ENCODE measurements around the gene NEDD9. TPM values are rescaled to one million over a fixed set of nuclear protein-coding genes. Genes with fewer than 3 reads are reported as not detected.
A peak's percentile ranks its signal among the peaks of the same experiment; 100 is the strongest.

The NEDD9 gene
- total and polyA plus RNA-seq, 10 of the 15 experiments (the other 5 are each of a cell fraction or from before 2014, with no cell fraction given), result 4.9 to 92.6 (median 14.6) TPM

- TF ChIP-seq KLF5 (IDR thresholded peaks at IDR 0.05; ENCODE audit: partially characterized antibody), result no peak
- no peak for TF ChIP-seq JUNB (IDR thresholded peaks at IDR 0.05)
- no peak for TF ChIP-seq YBX1 (IDR thresholded peaks at IDR 0.05)
- no peak for TF ChIP-seq ZZZ3 (IDR thresholded peaks at IDR 0.05; ENCODE audit: control insufficient read depth, insufficient read length, low read depth)
- TF ChIP-seq NFYA (IDR thresholded peaks at IDR 0.05; ENCODE audit: borderline replicate concordance, low read depth, low read length), result no peak
- no peak for TF ChIP-seq ZBTB4 (CRISPR knock-in tag; IDR thresholded peaks at IDR 0.05)
These were observed 2.6 kb upstream of the NEDD9 start (continued) for GRCh38 chr6:11235062-11235461.

GRCh38 chr6:11233673-11234573 is 1.5 kb upstream of the NEDD9 start:
- ChIA-PET RAD21 (ENCODE audit: unreplicated experiment) (interaction anchor here (1.3 to 4.4 kb wide), 8 partner anchors 18 to 262 kb away, joined by 6 to 62 read pairs (median 7); no protein-coding TSS in a partner anchor), POLR2A (interaction anchor here (0.6 to 8.0 kb wide), 12 partner anchors 8 to 172 kb away, joined by 3 to 67 read pairs (median 4); no protein-coding TSS in a partner anchor), CTCF (interaction anchor here (0.7 to 1.8 kb wide), 6 partner anchors 18 to 261 kb away, joined by 3 to 5 read pairs (median 4); no protein-coding TSS in a partner anchor), SMC1A (ENCODE audit: uncharacterized antibody, unreplicated experiment) (interaction anchor here (0.8 to 9.0 kb wide), 11 partner anchors 10 to 262 kb away, joined by 3 to 99 read pairs (median 7); no protein-coding TSS in a partner anchor)
- intact Hi-C loops (cut with micrococcal nuclease; ENCODE audit: unreplicated experiment), result loop anchor here (2.0 to 5.0 kb wide), 3 partner anchors 43 to 263 kb away; no protein-coding TSS in a partner anchor
- H3K27me3 ChIP-seq (replicated peaks in 1 of 2; ENCODE audit: control insufficient read depth in 2 of 2, insufficient read depth in 2 of 2, low read length in 1 of 2), result no peaks in the 10 kb centered on the region
- peak overlapping the region; percentile 71 for H3K4me3 ChIP-seq
- 0 out of 2 replicates have a peak overlapping the region, but pooled peaks have one; percentile 59 for H3K9ac ChIP-seq (ENCODE audit: control insufficient read depth, insufficient read depth, low read length)
- 0 out of 2 replicates have a peak, but pooled peaks have one; percentile 16 for TF ChIP-seq MLLT1 (IDR thresholded peaks at IDR 0.05)
- no peak for TF ChIP-seq CBX3 (IDR thresholded peaks at IDR 0.05; ENCODE audit: borderline replicate concordance, low read depth)
- no peak for TF ChIP-seq SREBF1 (IDR thresholded peaks at IDR 0.05; ENCODE audit: low read length)
- no peak for FAIRE-seq
- no peak overlapping the region for H2AFZ ChIP-seq (ENCODE audit: control insufficient read depth, low read depth, low read length)
- peak overlapping the region; percentile 66; the same call in 1 of the 2 replicates for H3K27ac ChIP-seq (ENCODE audit: control insufficient read depth, insufficient read depth)
- H3K9me3 ChIP-seq (replicated peaks; ENCODE audit: control insufficient read depth, insufficient read depth, low read length), result no peaks in the 10 kb centered on the region
- WGBS (ENCODE audit: insufficient coverage, insufficient replicate concordance, low lambda C conversion rate, missing lambda C conversion rate), result 94% methylated on average over 10 of the region's 11 CpGs
- H3K4me1 ChIP-seq (ENCODE audit: control insufficient read depth, insufficient read depth, low read length), result peaks cover 10% of the 10 kb centered on the region; the same call in 1 of the 2 replicates
- H3K36me3 ChIP-seq (ENCODE audit: control insufficient read depth in 2 of 2, insufficient read depth in 2 of 2, low read length in 1 of 2), result peaks cover 0 to 3% of the 10 kb centered on the region in 2 experiments; a peak in 2 of 4 replicates
- H4K20me1 ChIP-seq (ENCODE audit: control insufficient read depth, insufficient read depth), result no peaks in the 10 kb centered on the region
- H3K4me2 ChIP-seq (ENCODE audit: control insufficient read depth, insufficient read depth), result peak overlapping the region; percentile 39
- ATAC-seq, result no peak
- no peak for DNase-seq (ENCODE audit: low read depth, low spot score)
- BruUV-seq (replicated peaks), result no TSS peak
- H3K79me2 ChIP-seq (ENCODE audit: control insufficient read depth, insufficient read depth, low read length), result peaks cover 32% of the 10 kb centered on the region
- in situ Hi-C loops (cut with MboI), result no loop called here

Data from GM12878 (cell line).